GM12875 (cell line): Measurements from ENCODE around the gene SFPQ.

ENCODE experiments used
- H3K4me3 ChIP-seq: one replicate; pipeline ENCODE4 v1.5.1; 2011; ENCODE audit warnings: low read depth, low read length, control low read depth
- CTCF ChIP-seq: IDR thresholded peaks from 2 replicates; pipeline ENCODE4 v1.5.1; 2011; ENCODE audit warnings: low read depth, mild to moderate bottlenecking, control low read depth, inconsistent platforms, low read length, moderate library complexity, borderline replicate concordance; ENCODE audit not compliant: insufficient read depth

The SFPQ gene

GRCh38 chr1:35192056-35192852, 691 bp downstream of the SFPQ start:
- H3K4me3 ChIP-seq, result peak overlapping the region; percentile 98
- no peak for TF ChIP-seq CTCF

- H3K4me3 ChIP-seq, result peak overlapping the region; percentile 98
- no peak for TF ChIP-seq CTCF
Observed at GRCh38 chr1:35191429-35192055, 1.4 kb downstream of the SFPQ start.

- H3K4me3 ChIP-seq, result peak overlapping the region; percentile 98
- no peak for TF ChIP-seq CTCF
Observed at GRCh38 chr1:35190784-35191183, 2.2 kb downstream of the SFPQ start.

GRCh38 chr1:35188578-35189392, 4.2 kb downstream of the SFPQ start:
- H3K4me3 ChIP-seq, result no peak overlapping the region
- no peak for TF ChIP-seq CTCF

GRCh38 chr1:35187816-35188342, 5.1 kb downstream of the SFPQ start:
- no peak overlapping the region for H3K4me3 ChIP-seq
- TF ChIP-seq CTCF, result no peak

- no peak overlapping the region for H3K4me3 ChIP-seq
- TF ChIP-seq CTCF, result no peak
Observed at GRCh38 chr1:35186239-35186638, 6.7 kb downstream of the SFPQ start.
